Upper lobe of right lung (tissue), 1 donor: ENCODE results near the gene VIPAS39. TPM values are rescaled to one million over a fixed set of nuclear protein-coding genes. Genes with fewer than 3 reads are reported as not detected.

ENCODE experiments used
- ATAC-seq: fragments of 200-7000 bp; cut with Tn5 transposase; one replicate; pipeline ENCODE4 v1.9.1; 2020; ENCODE audit warnings: mild to moderate bottlenecking, moderate library complexity
- DNase-seq: peaks from one replicate; pipeline ENCODE4 v3.0.0-alpha.2; 2020
- H3K27ac ChIP-seq: fragments of 200-600 bp; one replicate; pipeline ENCODE4 v1.8.0; 2022
- H3K27me3 ChIP-seq: fragments of 200-600 bp; one replicate; pipeline ENCODE4 v1.8.0; 2022; ENCODE audit warnings: mild to moderate bottlenecking
- H3K36me3 ChIP-seq: fragments of 200-600 bp; one replicate; pipeline ENCODE4 v1.8.0; 2022
- H3K4me1 ChIP-seq: fragments of 200-600 bp; one replicate; pipeline ENCODE4 v1.8.0; 2022
- H3K4me3 ChIP-seq: fragments of 200-600 bp; one replicate; pipeline ENCODE4 v1.8.0; 2022; ENCODE audit warnings: mild to moderate bottlenecking
- H3K9me3 ChIP-seq: fragments of 200-600 bp; one replicate; pipeline ENCODE4 v1.8.0; 2022
- CTCF ChIP-seq: fragments of 200-600 bp; IDR thresholded peaks from one replicate; pipeline ENCODE4 v1.8.0; 2022; ENCODE audit warnings: antibody characterized with exemption
- intact Hi-C: fragments of 100-400 bp; cut with DNase I; formaldehyde crosslinking; loops from one replicate; pipeline ENCODE4 v1.11.0; 2022
- total RNA-seq: library from RNA; stranded (reverse); fragmentation: NEBNext Ultra II Directional; extraction: Animal tissue kit (Norgen Biotek cat#: 25700); gene quantifications from one replicate; pipeline ENCODE4 v1.2.1, GENCODE V29; 2021
- donor health status: DM: no; HTN: yes; CAD: no; lungs with severe emphysema.

Gene VIPAS39
- total RNA-seq, 1 donor from 2014 or later, result 14.5 TPM

- Histone ChIP-seq H3K27me3 (no peaks in the 10 kb centered on the region), H3K36me3 (no peaks in the 10 kb centered on the region), H3K4me1 (no peaks in the 10 kb centered on the region), H3K27ac (no peak overlapping the region), H3K4me3 (no peak overlapping the region), H3K9me3 (no peaks in the 10 kb centered on the region)
- ATAC-seq (no peak), DNase-seq (no peak)
- intact Hi-C loops, result no loop called here
- TF ChIP-seq CTCF, result no peak
Observed at GRCh38 chr14:77488558-77488957, 31.2 kb upstream of the VIPAS39 start.

GRCh38 chr14:77485901-77486678 is 28.7 kb upstream of the VIPAS39 start:
- Histone ChIP-seq H3K4me1 (no peaks in the 10 kb centered on the region), H3K9me3 (no peaks in the 10 kb centered on the region), H3K4me3 (no peak overlapping the region), H3K27me3 (no peaks in the 10 kb centered on the region), H3K36me3 (no peaks in the 10 kb centered on the region), H3K27ac (no peak overlapping the region)
- ATAC-seq, result no peak
- intact Hi-C loops, result no loop called here
- no peak for DNase-seq
- TF ChIP-seq CTCF, result no peak

- DNase-seq, result peak; percentile 49
- Histone ChIP-seq H3K27me3 (no peaks in the 10 kb centered on the region), H3K27ac (no peak overlapping the region), H3K4me3 (no peak overlapping the region), H3K9me3 (no peaks in the 10 kb centered on the region), H3K36me3 (no peaks in the 10 kb centered on the region), H3K4me1 (no peaks in the 10 kb centered on the region)
- intact Hi-C loops, result no loop called here
- ATAC-seq, result no peak
- TF ChIP-seq CTCF, result no peak
Observed at GRCh38 chr14:77485256-77485655, 27.9 kb upstream of the VIPAS39 start.

GRCh38 chr14:77482422-77482821 is 25.0 kb upstream of the VIPAS39 start:
- DNase-seq, result peak; percentile 56
- Histone ChIP-seq H3K9me3 (no peaks in the 10 kb centered on the region), H3K4me3 (no peak overlapping the region), H3K27me3 (no peaks in the 10 kb centered on the region), H3K36me3 (no peaks in the 10 kb centered on the region), H3K4me1 (no peaks in the 10 kb centered on the region), H3K27ac (no peak overlapping the region)
- intact Hi-C loops, result no loop called here
- no peak for ATAC-seq
- TF ChIP-seq CTCF, result no peak

- H3K9me3 ChIP-seq, result no peaks in the 10 kb centered on the region
- no peak for DNase-seq
- no peaks in the 10 kb centered on the region for H3K4me1 ChIP-seq
- H3K4me3 ChIP-seq, result no peak overlapping the region
- no peak for TF ChIP-seq CTCF
- intact Hi-C loops, result no loop called here
- no peaks in the 10 kb centered on the region for H3K27me3 ChIP-seq
- ATAC-seq, result no peak
- no peak overlapping the region for H3K27ac ChIP-seq
- H3K36me3 ChIP-seq, result no peaks in the 10 kb centered on the region
Observed at GRCh38 chr14:77478796-77479195, 21.4 kb upstream of the VIPAS39 start.
